HUES48 (cell line): Measurements from ENCODE around the gene ZBTB24.
A peak's percentile ranks its signal among the peaks of the same experiment; 100 is the strongest.

ENCODE experiments used
- H3K27ac ChIP-seq: one replicate; pipeline ENCODE4 v1.7.0; 2013; ENCODE audit warnings: low read depth, low read length, inconsistent platforms
- H3K27me3 ChIP-seq: 2 replicates; pipeline ENCODE4 v1.6.1; 2013; ENCODE audit warnings: mild to moderate bottlenecking, low read length; ENCODE audit not compliant: control insufficient read depth, insufficient read depth
- H3K36me3 ChIP-seq: 2 replicates; pipeline ENCODE4 v1.6.1; 2013; ENCODE audit warnings: low read length; ENCODE audit not compliant: control insufficient read depth, insufficient read depth
- H3K4me1 ChIP-seq: 2 replicates; pipeline ENCODE4 v1.6.1; 2013; ENCODE audit warnings: mild to moderate bottlenecking, low read length; ENCODE audit not compliant: control insufficient read depth, insufficient read depth
- H3K4me3 ChIP-seq: 2 replicates; pipeline ENCODE4 v1.5.1; 2013; ENCODE audit warnings: mild to moderate bottlenecking, low read depth, low read length
- H3K9ac ChIP-seq: 2 replicates; pipeline ENCODE4 v1.6.1; 2013; ENCODE audit warnings: mild to moderate bottlenecking, low read depth, low read length, moderate library complexity
- H3K9me3 ChIP-seq: 2 replicates; pipeline ENCODE4 v1.6.1; 2013; ENCODE audit warnings: low read length; ENCODE audit not compliant: control insufficient read depth, insufficient read depth

The ZBTB24 gene

GRCh38 chr6:109498052-109498451 lies 15.0 kb upstream of the ZBTB24 start:
- no peak overlapping the region for H3K27ac ChIP-seq
- no peak overlapping the region for H3K9ac ChIP-seq
- H3K36me3 ChIP-seq = no peaks in the 10 kb centered on the region
- H3K27me3 ChIP-seq = no peaks in the 10 kb centered on the region
- no peaks in the 10 kb centered on the region for H3K9me3 ChIP-seq
- peaks cover 28% of the 10 kb centered on the region for H3K4me1 ChIP-seq
- H3K4me3 ChIP-seq = no peak overlapping the region

- H3K9ac ChIP-seq = no peak overlapping the region
- H3K4me1 ChIP-seq = peaks cover 43% of the 10 kb centered on the region
- no peak overlapping the region for H3K4me3 ChIP-seq
- no peaks in the 10 kb centered on the region for H3K27me3 ChIP-seq
- H3K9me3 ChIP-seq = no peaks in the 10 kb centered on the region
- H3K36me3 ChIP-seq = no peaks in the 10 kb centered on the region
- no peak overlapping the region for H3K27ac ChIP-seq
Measured at GRCh38 chr6:109496036-109496772, 13.2 kb upstream of the ZBTB24 start.

- Histone ChIP-seq H3K9ac (no peak overlapping the region), H3K9me3 (no peaks in the 10 kb centered on the region), H3K4me1 (peaks cover 51% of the 10 kb centered on the region), H3K27me3 (no peaks in the 10 kb centered on the region), H3K27ac (no peak overlapping the region), H3K36me3 (no peaks in the 10 kb centered on the region), H3K4me3 (no peak overlapping the region)
Measured at GRCh38 chr6:109493865-109494264, 10.8 kb upstream of the ZBTB24 start.

- Histone ChIP-seq H3K27ac (peak overlapping the region; percentile 72), H3K4me1 (peaks cover 45% of the 10 kb centered on the region), H3K4me3 (no peak overlapping the region), H3K9ac (no peak overlapping the region), H3K9me3 (no peaks in the 10 kb centered on the region), H3K36me3 (no peaks in the 10 kb centered on the region), H3K27me3 (no peaks in the 10 kb centered on the region)
Measured at GRCh38 chr6:109491207-109491938, 8.4 kb upstream of the ZBTB24 start.

- no peaks in the 10 kb centered on the region for H3K27me3 ChIP-seq
- peak overlapping the region; percentile 72 for H3K27ac ChIP-seq
- no peaks in the 10 kb centered on the region for H3K36me3 ChIP-seq
- H3K4me1 ChIP-seq = peaks cover 45% of the 10 kb centered on the region
- H3K9me3 ChIP-seq = no peaks in the 10 kb centered on the region
- no peak overlapping the region for H3K9ac ChIP-seq
- no peak overlapping the region for H3K4me3 ChIP-seq
Measured at GRCh38 chr6:109490713-109491112, 7.7 kb upstream of the ZBTB24 start.

- H3K9ac ChIP-seq = no peak overlapping the region
Measured at GRCh38 chr6:109488001-109488400, 5.0 kb upstream of the ZBTB24 start.

GRCh38 chr6:109486068-109486467 lies 3.0 kb upstream of the ZBTB24 start:
- Histone ChIP-seq H3K9ac (no peak overlapping the region), H3K4me1 (peaks cover 29% of the 10 kb centered on the region), H3K27ac (no peak overlapping the region), H3K36me3 (peaks cover 9% of the 10 kb centered on the region), H3K9me3 (no peaks in the 10 kb centered on the region), H3K4me3 (no peak overlapping the region), H3K27me3 (no peaks in the 10 kb centered on the region)

More at GRCh38 chr6:109488001-109488400, 5.0 kb upstream of the ZBTB24 start:
- no peak overlapping the region for H3K4me3 ChIP-seq
- H3K9me3 ChIP-seq = no peaks in the 10 kb centered on the region
- H3K27ac ChIP-seq = no peak overlapping the region
- H3K27me3 ChIP-seq = no peaks in the 10 kb centered on the region
- H3K4me1 ChIP-seq = peaks cover 35% of the 10 kb centered on the region
- H3K36me3 ChIP-seq = no peaks in the 10 kb centered on the region

- Histone ChIP-seq H3K9me3 (no peaks in the 10 kb centered on the region), H3K9ac (no peak overlapping the region), H3K4me3 (no peak overlapping the region), H3K36me3 (peaks cover 16% of the 10 kb centered on the region), H3K27me3 (no peaks in the 10 kb centered on the region), H3K27ac (no peak overlapping the region), H3K4me1 (peaks cover 30% of the 10 kb centered on the region)
Measured at GRCh38 chr6:109485266-109485935, 2.4 kb upstream of the ZBTB24 start.

- peaks cover 36% of the 10 kb centered on the region for H3K4me1 ChIP-seq
- no peak overlapping the region for H3K27ac ChIP-seq
- no peak overlapping the region for H3K9ac ChIP-seq
- peaks cover 25% of the 10 kb centered on the region for H3K36me3 ChIP-seq
- H3K9me3 ChIP-seq = no peaks in the 10 kb centered on the region
- peak overlapping the region; percentile 66 for H3K4me3 ChIP-seq
- no peaks in the 10 kb centered on the region for H3K27me3 ChIP-seq
Measured at GRCh38 chr6:109484122-109484521, 1.1 kb upstream of the ZBTB24 start.

GRCh38 chr6:109483735-109484057 lies 677 bp upstream of the ZBTB24 start:
- H3K4me3 ChIP-seq = peak overlapping the region; percentile 66
- H3K9me3 ChIP-seq = no peaks in the 10 kb centered on the region

GRCh38 chr6:109480993-109481480 lies 2.0 kb downstream of the ZBTB24 start:
- H3K4me3 ChIP-seq = peak overlapping the region; percentile 80
- H3K36me3 ChIP-seq = peaks cover 40% of the 10 kb centered on the region
- H3K27me3 ChIP-seq = no peaks in the 10 kb centered on the region
- no peaks in the 10 kb centered on the region for H3K9me3 ChIP-seq
- no peak overlapping the region for H3K27ac ChIP-seq
- H3K9ac ChIP-seq = no peak overlapping the region
- peaks cover 45% of the 10 kb centered on the region for H3K4me1 ChIP-seq

More at GRCh38 chr6:109483735-109484057, 677 bp upstream of the ZBTB24 start:
- peaks cover 25% of the 10 kb centered on the region for H3K36me3 ChIP-seq
- 0 out of 2 replicates have a peak overlapping the region, but pooled peaks have one; percentile 18 for H3K9ac ChIP-seq
- peaks cover 39% of the 10 kb centered on the region for H3K4me1 ChIP-seq
- no peak overlapping the region for H3K27ac ChIP-seq
- no peaks in the 10 kb centered on the region for H3K27me3 ChIP-seq
